HAP-1 (cell line): ENCODE data around the gene PELI3.
"Not testable (repeated sequence)": the region's sequence is repeated elsewhere in the genome, so short reads cannot be mapped to it uniquely, and the experiment has no call there.

Experiments
- DNase-seq, 2 experiments: peaks; one replicate each; pipeline ENCODE4 v3.0.0-alpha.2; 2016 to 2020; ENCODE audit warnings: low spot score in 2 of 2
- H3K27me3 ChIP-seq: fragments of 250-450 bp; sonication (Bioruptor Pico); 2 replicates; pipeline ENCODE4 v1.5.1; 2020; ENCODE audit warnings: low read depth, mild to moderate bottlenecking, moderate library complexity
- H3K36me3 ChIP-seq: fragments of 250-450 bp; sonication (Bioruptor Pico); replicated peaks from 2 replicates; pipeline ENCODE4 v1.5.1; 2020; ENCODE audit warnings: mild to moderate bottlenecking
- H3K4me1 ChIP-seq: fragments of 250-450 bp; sonication (Bioruptor Pico); 2 replicates; pipeline ENCODE4 v1.5.1; 2020; ENCODE audit warnings: mild to moderate bottlenecking
- H3K4me3 ChIP-seq: fragments of 250-450 bp; sonication (Bioruptor Pico); 2 replicates; pipeline ENCODE4 v1.5.1; 2020; ENCODE audit warnings: mild to moderate bottlenecking, moderate library complexity
- H3K9me3 ChIP-seq: fragments of 250-450 bp; sonication (Bioruptor Pico); 2 replicates; pipeline ENCODE4 v1.5.1; 2020; ENCODE audit warnings: mild to moderate bottlenecking, moderate library complexity
- in situ Hi-C: fragments of 300-500 bp; cut with MboI; formaldehyde crosslinking; loops from 3 replicates; pipeline ENCODE4 v1.14.3; 2020; ENCODE audit warnings: low sequenced_read_pairs, inconsistent platforms, mixed read lengths

Gene PELI3

GRCh38 chr11:66459138-66459778 is 7.4 kb upstream of the PELI3 start:
- no peaks in the 10 kb centered on the region for H3K9me3 ChIP-seq
- in situ Hi-C loops = no loop called here
- peaks cover 4% of the 10 kb centered on the region; the same call in 1 of the 2 replicates for H3K27me3 ChIP-seq
- no peak overlapping the region for H3K4me3 ChIP-seq
- no peak for DNase-seq
- H3K4me1 ChIP-seq = no peaks in the 10 kb centered on the region
- no peaks in the 10 kb centered on the region for H3K36me3 ChIP-seq

GRCh38 chr11:66462010-66462409 is 4.7 kb upstream of the PELI3 start:
- H3K4me3 ChIP-seq = no peak overlapping the region
- DNase-seq = no peak
- no peaks in the 10 kb centered on the region for H3K27me3 ChIP-seq
- H3K4me1 ChIP-seq = no peaks in the 10 kb centered on the region
- H3K9me3 ChIP-seq = no peaks in the 10 kb centered on the region
- in situ Hi-C loops = no loop called here
- no peaks in the 10 kb centered on the region for H3K36me3 ChIP-seq

- Histone ChIP-seq H3K4me3 (no peak overlapping the region), H3K36me3 (no peaks in the 10 kb centered on the region), H3K4me1 (peaks cover 4% of the 10 kb centered on the region; the same call in 1 of the 2 replicates), H3K27me3 (no peaks in the 10 kb centered on the region), H3K9me3 (no peaks in the 10 kb centered on the region)
- in situ Hi-C loops = no loop called here
- no peak for DNase-seq
Observed at GRCh38 chr11:66462911-66463310, 3.8 kb upstream of the PELI3 start.

GRCh38 chr11:66464116-66464515 is 2.6 kb upstream of the PELI3 start:
- DNase-seq, in situ Hi-C loops, H3K9me3 ChIP-seq, H3K4me1 ChIP-seq, H3K36me3 ChIP-seq, H3K4me3 ChIP-seq, H3K27me3 ChIP-seq: not testable (repeated sequence)

- in situ Hi-C loops = no loop called here
Observed at GRCh38 chr11:66464916-66465315, 1.8 kb upstream of the PELI3 start.

GRCh38 chr11:66465373-66466224 is 1.1 kb upstream of the PELI3 start:
- H3K36me3 ChIP-seq = peaks cover 4% of the 10 kb centered on the region; the same call in 1 of the 2 replicates
- in situ Hi-C loops = no loop called here
- no peaks in the 10 kb centered on the region for H3K27me3 ChIP-seq
- H3K9me3 ChIP-seq = no peaks in the 10 kb centered on the region
- peaks cover 5% of the 10 kb centered on the region; the same call in 1 of the 2 replicates for H3K4me1 ChIP-seq
- H3K4me3 ChIP-seq = peak overlapping the region; percentile 51
- no peak for DNase-seq

More at GRCh38 chr11:66464916-66465315, 1.8 kb upstream of the PELI3 start:
- Histone ChIP-seq H3K36me3 (peaks cover 4% of the 10 kb centered on the region; the same call in 1 of the 2 replicates), H3K4me3 (no peak overlapping the region), H3K27me3 (no peaks in the 10 kb centered on the region), H3K9me3 (no peaks in the 10 kb centered on the region), H3K4me1 (peaks cover 5% of the 10 kb centered on the region; the same call in 1 of the 2 replicates)
- no peak for DNase-seq

- Histone ChIP-seq H3K4me1 (peaks cover 5% of the 10 kb centered on the region; the same call in 1 of the 2 replicates), H3K4me3 (peak overlapping the region; percentile 48), H3K9me3 (no peaks in the 10 kb centered on the region), H3K36me3 (peaks cover 4% of the 10 kb centered on the region; the same call in 1 of the 2 replicates), H3K27me3 (no peaks in the 10 kb centered on the region)
- in situ Hi-C loops = no loop called here
- DNase-seq = peak in 1 of 2 experiments; percentile 62
Observed at GRCh38 chr11:66467034-66467659, 442 bp downstream of the PELI3 start.

GRCh38 chr11:66467756-66468155 is 1.1 kb downstream of the PELI3 start:
- peaks cover 4% of the 10 kb centered on the region for H3K36me3 ChIP-seq
- H3K4me3 ChIP-seq = peak overlapping the region; percentile 48
- DNase-seq = peak in 1 of 2 experiments; percentile 42
- no peaks in the 10 kb centered on the region for H3K9me3 ChIP-seq
- H3K27me3 ChIP-seq = no peaks in the 10 kb centered on the region
- H3K4me1 ChIP-seq = peaks cover 5% of the 10 kb centered on the region; the same call in 1 of the 2 replicates
- in situ Hi-C loops = no loop called here

GRCh38 chr11:66468691-66469090 is 2.0 kb downstream of the PELI3 start:
- no peak for DNase-seq
- H3K27me3 ChIP-seq = no peaks in the 10 kb centered on the region
- in situ Hi-C loops = no loop called here
- H3K36me3 ChIP-seq = peaks cover 13% of the 10 kb centered on the region
- no peak overlapping the region for H3K4me3 ChIP-seq
- H3K9me3 ChIP-seq = no peaks in the 10 kb centered on the region
- H3K4me1 ChIP-seq = peaks cover 5% of the 10 kb centered on the region; the same call in 1 of the 2 replicates

- Histone ChIP-seq H3K36me3 (peaks cover 19% of the 10 kb centered on the region), H3K4me1 (peaks cover 5% of the 10 kb centered on the region; the same call in 1 of the 2 replicates), H3K4me3 (no peak overlapping the region), H3K9me3 (no peaks in the 10 kb centered on the region), H3K27me3 (no peaks in the 10 kb centered on the region)
- DNase-seq = no peak
- in situ Hi-C loops = no loop called here
Observed at GRCh38 chr11:66469441-66469840, 2.7 kb downstream of the PELI3 start.

GRCh38 chr11:66470015-66470414 is 3.3 kb downstream of the PELI3 start:
- no peaks in the 10 kb centered on the region for H3K9me3 ChIP-seq
- H3K27me3 ChIP-seq = no peaks in the 10 kb centered on the region
- in situ Hi-C loops = no loop called here
- DNase-seq = no peak
- no peak overlapping the region for H3K4me3 ChIP-seq
- H3K4me1 ChIP-seq = peaks cover 5% of the 10 kb centered on the region; the same call in 1 of the 2 replicates
- H3K36me3 ChIP-seq = peaks cover 19% of the 10 kb centered on the region

GRCh38 chr11:66471142-66471541 is 4.4 kb downstream of the PELI3 start:
- Histone ChIP-seq H3K4me1 (peaks cover 5% of the 10 kb centered on the region; the same call in 1 of the 2 replicates), H3K9me3 (no peaks in the 10 kb centered on the region), H3K27me3 (no peaks in the 10 kb centered on the region), H3K4me3 (no peak overlapping the region), H3K36me3 (peaks cover 20% of the 10 kb centered on the region)
- in situ Hi-C loops = no loop called here
- no peak for DNase-seq

- Histone ChIP-seq H3K4me3 (no peak overlapping the region), H3K36me3 (peaks cover 22% of the 10 kb centered on the region), H3K4me1 (peaks cover 5% of the 10 kb centered on the region; the same call in 1 of the 2 replicates), H3K9me3 (no peaks in the 10 kb centered on the region), H3K27me3 (no peaks in the 10 kb centered on the region)
- no peak for DNase-seq
- in situ Hi-C loops = no loop called here
Observed at GRCh38 chr11:66472054-66472453, 5.3 kb downstream of the PELI3 start.
